C4-2B (cell line): Measurements from ENCODE around the gene KCNAB1.

Experiments used
- CTCF ChIP-seq: fragments of 450-650 bp; conservative IDR thresholded peaks from 2 replicates; pipeline ENCODE4 v1.5.1; 2017; ENCODE audit warnings: mild to moderate bottlenecking
- ZFX ChIP-seq: fragments of 450-650 bp; IDR thresholded peaks from 2 replicates; pipeline ENCODE4 v1.6.1; 2017

- no peak for TF ChIP-seq CTCF
- TF ChIP-seq ZFX, result no peak
Measured at GRCh38 chr3:156161172-156161571, 40.8 kb downstream of the KCNAB1 start.
